Measurements from ENCODE around the gene C8B. TPM values are rescaled to one million over a fixed set of nuclear protein-coding genes. Genes with fewer than 3 reads are reported as not detected.

The C8B gene
- total and polyA plus RNA-seq, 2 of the 13 experiments (the other 11 are each of a cell fraction or from before 2014, with no cell fraction given): 8.4 to 11.3 TPM

DNA sequence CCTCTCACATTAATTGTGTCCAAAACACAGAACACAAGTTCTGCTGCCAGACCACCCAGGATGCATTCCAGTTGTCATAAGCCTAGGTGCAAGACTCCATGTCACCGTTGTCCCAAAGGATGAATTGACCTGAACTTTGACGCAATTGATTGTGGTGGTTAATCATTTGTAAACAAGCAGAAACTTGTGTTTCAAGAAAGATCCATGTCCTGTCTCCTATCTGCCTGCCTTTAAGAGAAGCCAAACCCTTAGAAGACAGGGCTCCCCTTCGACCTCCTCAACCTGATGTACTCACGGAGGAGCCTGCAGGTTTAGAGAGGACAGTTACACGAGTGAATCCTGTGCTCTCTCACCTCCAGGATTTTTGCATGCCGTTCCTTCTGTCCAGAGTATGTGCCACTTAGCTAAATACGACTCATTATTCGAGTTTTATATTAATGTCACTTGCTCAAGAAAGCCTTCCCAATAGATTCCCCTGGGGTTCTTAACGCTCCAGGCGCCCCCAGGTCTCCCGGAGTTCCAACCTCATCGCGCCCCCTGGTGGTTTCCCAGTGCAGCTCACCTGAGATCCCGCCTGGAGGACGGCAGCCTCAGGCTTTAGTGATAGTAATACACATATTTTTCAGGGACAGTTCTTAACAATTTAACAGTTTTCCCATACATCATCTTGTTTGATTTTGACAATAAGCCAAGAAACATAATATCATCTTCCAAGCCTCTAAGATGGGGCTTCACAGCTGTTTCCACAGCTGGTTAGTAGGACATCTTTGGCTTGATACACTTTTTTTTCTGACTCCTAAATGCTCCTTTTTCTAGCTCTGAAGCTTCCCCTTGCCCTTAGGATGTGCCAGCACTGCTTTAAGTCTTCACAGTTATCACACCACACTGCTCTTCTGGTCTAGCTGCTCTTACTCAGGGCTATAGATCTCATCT, 2.4 kb upstream of the C8B start (continued):
- no peak for TF ChIP-seq ZFAT (CRISPR knock-in tag; conservative IDR thresholded peaks at IDR 0.05)
- no peak for TF ChIP-seq NR2C2 (CRISPR knock-in tag; IDR thresholded peaks at IDR 0.05; ENCODE audit: borderline replicate concordance)
- TF ChIP-seq, protein P1, sequence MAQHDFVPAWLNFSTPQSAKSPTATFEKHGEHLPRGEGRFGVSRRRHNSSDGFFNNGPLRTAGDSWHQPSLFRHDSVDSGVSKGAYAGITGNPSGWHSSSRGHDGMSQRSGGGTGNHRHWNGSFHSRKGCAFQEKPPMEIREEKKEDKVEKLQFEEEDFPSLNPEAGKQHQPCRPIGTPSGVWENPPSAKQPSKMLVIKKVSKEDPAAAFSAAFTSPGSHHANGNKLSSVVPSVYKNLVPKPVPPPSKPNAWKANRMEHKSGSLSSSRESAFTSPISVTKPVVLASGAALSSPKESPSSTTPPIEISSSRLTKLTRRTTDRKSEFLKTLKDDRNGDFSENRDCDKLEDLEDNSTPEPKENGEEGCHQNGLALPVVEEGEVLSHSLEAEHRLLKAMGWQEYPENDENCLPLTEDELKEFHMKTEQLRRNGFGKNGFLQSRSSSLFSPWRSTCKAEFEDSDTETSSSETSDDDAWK (CRISPR knock-in tag; IDR thresholded peaks at IDR 0.05): no peak
- TF ChIP-seq ZNF501 (CRISPR knock-in tag; IDR thresholded peaks at IDR 0.05): peak; percentile 72; the same call in 1 of the 2 replicates
- TF ChIP-seq NONO (IDR thresholded peaks at IDR 0.05): no peak
- TF ChIP-seq NONO (CRISPR knock-in tag; conservative IDR thresholded peaks at IDR 0.05): no peak
- TF ChIP-seq MTA1 (CRISPR knock-in tag; IDR thresholded peaks at IDR 0.05; ENCODE audit: borderline replicate concordance): no peak
- no peak for TF ChIP-seq ZNF136 (CRISPR knock-in tag; IDR thresholded peaks at IDR 0.05; ENCODE audit: low read depth)
- TF ChIP-seq, protein P2, sequence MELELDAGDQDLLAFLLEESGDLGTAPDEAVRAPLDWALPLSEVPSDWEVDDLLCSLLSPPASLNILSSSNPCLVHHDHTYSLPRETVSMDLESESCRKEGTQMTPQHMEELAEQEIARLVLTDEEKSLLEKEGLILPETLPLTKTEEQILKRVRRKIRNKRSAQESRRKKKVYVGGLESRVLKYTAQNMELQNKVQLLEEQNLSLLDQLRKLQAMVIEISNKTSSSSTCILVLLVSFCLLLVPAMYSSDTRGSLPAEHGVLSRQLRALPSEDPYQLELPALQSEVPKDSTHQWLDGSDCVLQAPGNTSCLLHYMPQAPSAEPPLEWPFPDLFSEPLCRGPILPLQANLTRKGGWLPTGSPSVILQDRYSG (CRISPR knock-in tag; IDR thresholded peaks at IDR 0.05): no peak
- TF ChIP-seq, protein P3, sequence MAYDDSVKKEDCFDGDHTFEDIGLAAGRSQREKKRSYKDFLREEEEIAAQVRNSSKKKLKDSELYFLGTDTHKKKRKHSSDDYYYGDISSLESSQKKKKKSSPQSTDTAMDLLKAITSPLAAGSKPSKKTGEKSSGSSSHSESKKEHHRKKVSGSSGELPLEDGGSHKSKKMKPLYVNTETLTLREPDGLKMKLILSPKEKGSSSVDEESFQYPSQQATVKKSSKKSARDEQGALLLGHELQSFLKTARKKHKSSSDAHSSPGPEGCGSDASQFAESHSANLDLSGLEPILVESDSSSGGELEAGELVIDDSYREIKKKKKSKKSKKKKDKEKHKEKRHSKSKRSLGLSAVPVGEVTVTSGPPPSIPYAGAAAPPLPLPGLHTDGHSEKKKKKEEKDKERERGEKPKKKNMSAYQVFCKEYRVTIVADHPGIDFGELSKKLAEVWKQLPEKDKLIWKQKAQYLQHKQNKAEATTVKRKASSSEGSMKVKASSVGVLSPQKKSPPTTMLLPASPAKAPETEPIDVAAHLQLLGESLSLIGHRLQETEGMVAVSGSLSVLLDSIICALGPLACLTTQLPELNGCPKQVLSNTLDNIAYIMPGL (CRISPR knock-in tag; IDR thresholded peaks at IDR 0.05; ENCODE audit: borderline replicate concordance in 1 of 2, low read depth in 1 of 2): peak in 1 of 2 experiments; percentile 46; a peak in 1 of 4 replicates
- no peak for TF ChIP-seq NFRKB (IDR thresholded peaks at IDR 0.05)
- peak; percentile 51 for TF ChIP-seq RXRB (CRISPR knock-in tag; IDR thresholded peaks at IDR 0.05; ENCODE audit: borderline replicate concordance)
- TF ChIP-seq NR2F6 (IDR thresholded peaks at IDR 0.05): peak; percentile 48; the same call in 1 of the 2 replicates
- TF ChIP-seq NR2F6 (CRISPR knock-in tag; IDR thresholded peaks at IDR 0.05): peak; percentile 54; the same call in 1 of the 2 replicates
- TF ChIP-seq ZNF251 (CRISPR knock-in tag; IDR thresholded peaks at IDR 0.05): no peak
- TF ChIP-seq KDM2A (CRISPR knock-in tag; IDR thresholded peaks at IDR 0.05; ENCODE audit: borderline replicate concordance, low read depth): no peak
- peak; percentile 64; the same call in 1 of the 2 replicates for TF ChIP-seq ZBTB21 (CRISPR knock-in tag; IDR thresholded peaks at IDR 0.05)
- no peak for TF ChIP-seq CREB1 (IDR thresholded peaks at IDR 0.05)
- TF ChIP-seq CREB1 (CRISPR knock-in tag; IDR thresholded peaks at IDR 0.05): peak; percentile 59
- no peak for TF ChIP-seq DNMT1 (CRISPR knock-in tag; IDR thresholded peaks at IDR 0.05)
- TF ChIP-seq MAZ (IDR thresholded peaks at IDR 0.05; ENCODE audit: borderline replicate concordance, low read depth, low read length): no peak
- TF ChIP-seq MAZ (CRISPR knock-in tag; IDR thresholded peaks at IDR 0.05; ENCODE audit: low read depth): no peak
- TF ChIP-seq ZNF607 (CRISPR knock-in tag; IDR thresholded peaks at IDR 0.05; ENCODE audit: borderline replicate concordance): no peak
- no peak for TF ChIP-seq ZNF33A (CRISPR knock-in tag; IDR thresholded peaks at IDR 0.05; ENCODE audit: borderline replicate concordance)
- TF ChIP-seq, protein P4, sequence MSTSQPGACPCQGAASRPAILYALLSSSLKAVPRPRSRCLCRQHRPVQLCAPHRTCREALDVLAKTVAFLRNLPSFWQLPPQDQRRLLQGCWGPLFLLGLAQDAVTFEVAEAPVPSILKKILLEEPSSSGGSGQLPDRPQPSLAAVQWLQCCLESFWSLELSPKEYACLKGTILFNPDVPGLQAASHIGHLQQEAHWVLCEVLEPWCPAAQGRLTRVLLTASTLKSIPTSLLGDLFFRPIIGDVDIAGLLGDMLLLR (CRISPR knock-in tag; IDR thresholded peaks at IDR 0.05): no peak

Measured in HepG2 (cell line).